Activated CD4-positive, alpha-beta T cell treated with anti-CD3 and anti-CD28 coated beads, Interleukin-2, Interleukin-6, amounts not matched to agents 100 ng/mL and 50 ng/mL, durations not matched to agents 16 hours and 8 hours (primary cell): ENCODE measurements around the gene HES2.
"Not testable (repeated sequence)": the region's sequence is repeated elsewhere in the genome, so short reads cannot be mapped to it uniquely, and the experiment has no call there.

Source experiments
- DNase-seq: peaks from one replicate; pipeline ENCODE4 v3.0.0-alpha.2; 2020

HES2 gene

DNA sequence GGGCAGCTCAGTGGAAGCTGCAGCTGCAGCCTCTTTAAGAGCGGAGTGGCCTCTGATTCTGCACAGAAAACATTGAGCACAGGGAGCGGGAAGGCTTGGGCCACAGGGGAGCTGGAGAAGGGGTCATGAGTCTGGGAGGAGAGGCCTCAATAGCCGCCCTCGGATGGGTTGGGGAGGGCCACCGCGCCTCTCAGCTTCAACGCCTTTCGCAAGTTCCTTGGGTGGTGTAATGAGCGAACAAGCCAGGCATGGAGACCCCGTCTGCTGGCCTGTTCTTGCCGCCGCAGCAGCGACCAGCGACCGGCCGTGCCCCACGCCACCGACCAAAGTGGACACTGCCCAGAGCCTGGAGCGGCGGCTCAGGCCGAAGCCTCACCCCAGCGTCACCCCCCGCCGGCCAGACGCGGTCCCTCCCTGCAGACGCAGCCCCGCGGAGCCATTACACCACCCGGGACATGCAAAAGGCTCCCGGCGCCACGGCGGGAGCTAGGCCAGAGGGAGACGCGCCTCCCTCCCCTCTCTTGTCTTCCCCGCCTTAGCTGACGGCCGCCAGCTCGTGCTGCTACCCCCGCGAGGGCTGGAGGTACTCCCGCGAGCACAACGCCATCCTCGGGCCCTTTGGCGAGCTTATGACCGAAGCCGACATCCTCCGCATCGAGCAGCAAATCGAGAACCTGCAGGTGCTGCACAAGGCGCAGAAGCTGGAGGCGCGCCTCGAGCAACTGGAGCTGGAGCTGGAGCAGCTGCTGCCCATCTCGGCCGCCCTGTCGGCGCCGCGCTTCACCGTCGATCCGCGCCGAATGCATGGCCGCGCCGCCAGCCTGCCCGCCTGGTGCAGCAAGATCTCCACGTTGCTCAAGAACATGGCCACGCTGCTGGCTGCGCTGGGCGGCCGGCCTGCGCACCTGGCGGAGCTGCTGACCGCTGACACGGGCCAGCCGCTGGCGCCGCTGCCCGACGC, 34.5 kb upstream of the HES2 start:
- DNase-seq, result not testable (repeated sequence)

DNA sequence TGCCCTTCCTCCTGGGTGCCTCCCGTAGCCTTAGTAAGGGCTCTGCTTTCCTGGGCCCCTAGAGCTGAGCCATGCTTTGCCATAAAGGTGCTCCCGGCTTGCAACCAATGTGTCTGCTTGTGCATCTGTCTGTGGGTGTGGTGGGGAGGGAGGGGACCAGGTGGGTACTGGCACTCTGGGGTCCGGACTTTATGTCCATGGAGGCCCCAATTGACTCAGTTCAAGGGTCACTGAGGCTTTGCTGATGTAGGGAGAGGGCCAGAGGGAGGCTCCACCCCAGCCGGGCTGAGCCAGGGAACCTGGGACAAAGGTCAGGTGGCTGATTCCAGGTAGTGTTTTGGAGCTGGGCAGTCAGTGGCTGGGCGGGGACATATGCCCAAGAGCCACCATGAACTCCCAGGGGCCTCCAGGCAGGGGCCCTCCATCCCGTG, 31.2 kb upstream of the HES2 start:
- DNase-seq, result no peak

DNA sequence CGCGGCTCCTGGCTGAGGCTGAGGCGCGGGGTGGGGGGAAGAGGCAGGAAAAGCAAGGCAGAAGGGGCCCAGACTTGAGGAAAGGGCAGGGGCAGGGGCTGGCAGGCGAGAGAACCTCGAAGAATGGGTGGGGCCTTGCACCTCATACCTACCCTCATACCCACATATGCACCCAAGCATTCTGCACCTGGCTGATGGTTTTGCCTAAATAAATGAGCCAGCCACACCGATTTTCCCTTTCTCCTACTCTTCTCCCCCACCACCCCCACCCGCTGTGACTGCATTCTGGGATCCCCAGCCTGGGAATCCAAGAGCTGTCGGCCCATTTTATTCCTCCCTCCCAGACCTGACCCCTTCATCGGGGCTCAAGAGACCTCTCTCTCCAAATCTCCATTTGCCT, 30.8 kb upstream of the HES2 start:
- not testable (repeated sequence) for DNase-seq

DNA sequence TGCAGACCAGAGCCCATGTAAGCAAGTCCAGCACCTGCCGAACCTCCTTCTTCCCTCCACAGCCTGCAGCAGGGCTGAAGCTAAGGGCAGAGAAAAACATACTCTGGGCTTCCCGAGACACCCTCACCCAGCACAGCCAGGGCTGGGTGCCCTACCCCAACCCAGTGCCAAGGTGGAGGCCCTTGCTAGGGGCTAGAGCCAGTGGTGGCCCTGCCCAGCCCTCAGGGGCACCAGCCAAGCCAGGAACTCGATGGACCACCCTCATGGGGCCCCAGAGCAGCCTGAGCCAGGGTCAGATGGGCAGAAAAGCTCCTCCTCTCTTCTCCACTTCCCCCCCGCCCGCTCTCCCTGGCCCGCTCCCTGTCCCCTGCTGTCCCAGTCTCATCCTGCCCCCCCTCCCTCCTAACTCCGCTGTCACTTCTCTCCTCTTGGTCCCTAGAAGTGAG, 30.3 kb upstream of the HES2 start:
- DNase-seq, result no peak

DNA sequence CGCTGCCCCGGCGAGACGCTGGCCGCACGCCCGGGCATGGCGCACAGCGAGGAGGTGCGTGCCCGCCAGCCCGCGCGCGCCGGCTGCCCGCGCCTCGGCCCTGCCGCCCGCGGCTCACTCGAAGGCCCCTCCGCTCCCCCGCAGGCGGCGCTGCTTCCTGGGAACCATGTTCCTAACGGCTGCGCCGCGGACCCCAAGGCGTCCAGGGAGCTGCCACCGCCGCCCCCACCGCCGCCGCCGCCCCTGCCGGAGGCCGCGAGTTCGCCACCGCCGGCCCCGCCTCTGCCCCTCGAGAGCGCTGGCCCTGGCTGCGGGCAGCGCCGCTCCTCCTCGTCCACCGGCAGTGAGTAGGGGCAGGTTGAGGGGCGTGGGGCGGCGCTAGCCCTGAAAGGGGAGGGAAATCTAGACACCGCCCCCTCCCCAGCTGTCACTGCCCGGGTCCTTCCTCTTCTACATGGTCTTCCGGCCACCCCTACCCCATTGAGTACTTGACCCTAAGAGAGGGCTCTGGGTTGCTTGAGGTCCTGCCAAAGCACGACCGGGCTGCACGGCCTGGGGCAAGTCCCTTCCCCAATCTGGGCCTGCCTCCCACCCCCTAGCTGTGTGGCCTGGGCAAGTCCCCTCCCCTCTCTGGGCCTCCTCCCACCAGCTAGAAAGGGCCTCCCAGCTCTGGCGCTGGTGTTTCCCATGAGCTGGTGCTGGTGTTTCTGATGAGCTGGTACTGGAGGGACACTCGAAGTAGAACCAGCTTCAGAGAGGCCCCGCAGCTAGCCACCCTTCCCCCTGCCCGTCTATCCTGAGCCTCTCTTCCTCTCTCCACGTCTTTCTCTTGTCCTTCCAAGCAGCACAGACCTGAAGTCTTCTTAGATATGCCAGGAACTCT, 29.3 kb upstream of the HES2 start:
- DNase-seq, result no peak

DNA sequence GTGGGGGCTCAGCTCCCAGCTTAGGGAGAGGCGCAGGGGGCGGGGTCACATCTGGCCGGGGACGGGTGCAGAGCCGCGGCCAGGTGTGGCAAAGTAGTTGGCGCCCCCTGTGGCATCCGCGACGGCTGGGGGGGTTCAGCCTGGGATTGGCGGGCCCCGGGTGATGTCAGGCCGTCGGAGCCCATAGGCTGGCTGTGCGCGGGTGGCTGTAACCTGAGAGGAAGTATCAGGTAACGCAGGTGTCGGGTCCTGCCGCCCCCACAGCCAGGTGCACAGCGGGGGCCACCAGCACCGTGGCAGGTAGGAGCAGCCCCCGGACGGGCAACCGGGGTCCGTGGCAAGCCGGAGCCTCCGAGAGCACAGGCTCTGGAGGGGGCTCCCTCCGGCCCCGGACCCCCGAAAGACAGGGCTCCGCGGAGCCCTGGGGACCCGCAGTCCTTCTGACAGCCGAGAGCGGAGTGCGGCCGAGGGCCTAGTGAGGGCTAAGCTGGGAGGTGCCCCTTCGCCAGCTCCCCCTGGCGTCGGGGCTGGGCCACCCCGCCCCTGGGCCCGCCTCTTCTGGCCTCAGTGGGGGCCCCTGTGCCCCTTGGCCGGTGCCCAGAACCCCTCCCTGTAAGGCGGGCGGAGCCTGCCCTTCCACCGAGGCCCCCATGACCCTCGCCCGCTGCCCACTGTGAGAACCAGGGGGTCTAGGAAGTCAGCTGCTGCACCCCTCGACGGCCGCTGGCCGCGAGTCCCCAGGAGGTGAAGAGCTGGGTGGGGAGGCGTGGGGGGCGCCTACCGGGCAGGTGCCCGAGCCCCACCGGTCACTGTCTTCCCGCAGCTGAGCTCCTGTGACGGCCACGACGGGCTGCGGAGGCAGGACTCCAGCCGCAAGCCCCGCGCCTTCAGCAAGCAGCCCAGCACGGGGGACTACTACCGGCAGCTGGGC, 28.4 kb upstream of the HES2 start:
- no peak for DNase-seq

DNA sequence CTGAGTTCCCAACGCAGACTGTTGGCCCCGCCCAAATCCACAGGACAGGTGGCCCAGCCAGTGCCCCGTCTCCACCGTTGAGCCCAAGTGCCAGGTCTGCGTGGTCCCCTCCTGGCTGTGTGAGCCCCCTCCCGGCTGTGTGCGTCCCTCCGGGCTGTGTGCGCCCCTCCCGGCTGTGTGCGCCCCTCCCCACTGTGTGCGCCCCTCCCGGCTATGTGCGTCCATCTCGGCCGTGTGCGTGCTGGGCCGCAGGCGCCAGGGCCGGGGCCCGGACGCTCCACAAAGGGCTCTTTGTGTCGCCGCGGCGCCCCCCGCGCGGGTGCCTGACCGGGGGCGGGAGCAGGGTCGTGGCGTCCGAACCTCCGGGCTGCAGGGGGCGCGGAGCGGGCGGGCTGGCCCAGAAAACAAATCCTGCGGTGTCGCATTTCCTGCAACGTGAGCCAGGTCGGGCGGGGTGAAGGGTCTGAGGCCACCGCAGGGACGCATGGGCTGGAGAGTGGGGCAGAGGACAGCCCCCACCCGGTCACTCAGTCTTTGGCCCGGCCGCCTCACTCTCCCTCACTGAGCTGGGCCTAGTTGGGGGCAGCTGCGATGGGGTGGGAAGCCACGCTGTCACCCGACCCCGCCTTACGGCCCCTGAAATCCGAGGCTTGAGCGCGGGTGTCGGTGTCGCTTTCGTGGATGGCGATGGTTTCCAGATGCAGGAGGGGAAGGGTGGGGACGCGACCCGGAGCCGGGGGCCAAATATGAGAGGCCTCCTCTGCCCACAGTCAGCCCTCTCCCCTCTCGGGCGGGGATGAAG, 27.5 kb upstream of the HES2 start:
- DNase-seq, result no peak

DNA sequence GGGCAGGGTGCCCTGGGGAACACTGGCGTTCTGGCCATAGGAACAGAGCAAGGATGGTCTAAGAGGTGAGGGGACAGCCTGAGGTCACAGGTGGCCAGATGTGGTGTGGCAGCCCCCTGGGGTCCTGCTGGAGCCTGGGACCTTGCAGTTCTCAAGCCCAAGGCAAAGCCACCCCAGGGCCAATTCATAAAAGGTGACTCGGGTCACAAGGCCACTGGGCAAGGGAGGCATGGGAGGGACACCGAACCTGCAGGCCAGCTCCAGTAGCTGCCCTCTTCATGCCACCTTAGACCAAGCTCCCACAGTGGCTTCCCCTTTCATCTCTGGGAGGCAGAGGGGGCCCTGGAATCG, 26.9 kb upstream of the HES2 start:
- no peak for DNase-seq

DNA sequence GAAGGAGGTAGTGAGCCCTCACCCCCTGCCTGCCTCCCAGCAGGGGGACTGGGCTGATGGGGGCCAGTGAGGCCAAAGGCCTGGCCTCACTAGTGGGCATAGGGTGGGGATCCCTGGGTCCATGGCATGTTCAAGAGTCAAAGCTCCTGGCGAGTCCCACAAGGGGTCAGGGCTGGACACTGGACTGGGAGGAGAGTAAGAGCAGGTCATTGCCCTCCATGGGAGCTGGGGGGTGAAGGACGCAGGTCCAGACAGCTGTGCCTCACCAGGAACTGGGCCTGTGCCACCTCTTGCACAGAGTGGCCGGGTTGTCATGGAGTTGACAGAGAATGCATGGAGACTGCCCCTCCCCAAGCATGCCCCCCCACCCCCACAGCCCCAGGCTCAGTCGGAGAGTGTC, 26.2 kb upstream of the HES2 start:
- DNase-seq, result not testable (repeated sequence)

DNA sequence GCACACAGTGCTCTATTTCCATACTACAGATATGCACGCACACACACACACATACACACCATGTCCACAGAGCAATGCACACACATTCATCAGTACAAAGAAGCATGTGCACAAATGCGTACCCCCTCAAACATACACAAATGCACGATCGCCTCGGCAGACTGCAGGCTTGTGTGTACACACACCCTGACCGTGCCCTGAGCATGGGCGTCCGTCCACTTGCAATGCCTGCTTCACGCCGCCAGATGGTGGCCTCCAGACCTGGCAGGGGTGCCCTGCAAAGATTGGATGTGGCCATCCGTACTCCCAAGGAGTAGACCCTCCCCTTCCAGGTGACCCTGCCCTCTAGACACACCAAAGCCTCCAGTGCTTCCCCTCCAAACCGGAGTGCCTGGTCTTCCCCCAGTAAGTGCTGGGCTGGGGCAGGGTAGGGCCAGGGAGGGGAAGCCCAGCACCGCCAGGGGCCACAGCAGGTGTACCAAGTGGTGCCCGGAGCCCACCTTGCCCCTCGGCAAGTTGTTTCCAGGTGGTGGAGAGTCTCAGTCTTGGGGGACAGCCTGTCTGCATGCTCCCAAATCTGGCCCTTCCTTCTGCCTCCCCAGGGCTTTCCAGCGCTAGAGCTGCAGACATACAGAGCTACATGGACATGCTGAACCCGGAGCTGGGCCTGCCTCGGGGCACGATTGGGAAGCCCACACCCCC, 25.5 kb upstream of the HES2 start:
- DNase-seq, result peak; percentile 47

DNA sequence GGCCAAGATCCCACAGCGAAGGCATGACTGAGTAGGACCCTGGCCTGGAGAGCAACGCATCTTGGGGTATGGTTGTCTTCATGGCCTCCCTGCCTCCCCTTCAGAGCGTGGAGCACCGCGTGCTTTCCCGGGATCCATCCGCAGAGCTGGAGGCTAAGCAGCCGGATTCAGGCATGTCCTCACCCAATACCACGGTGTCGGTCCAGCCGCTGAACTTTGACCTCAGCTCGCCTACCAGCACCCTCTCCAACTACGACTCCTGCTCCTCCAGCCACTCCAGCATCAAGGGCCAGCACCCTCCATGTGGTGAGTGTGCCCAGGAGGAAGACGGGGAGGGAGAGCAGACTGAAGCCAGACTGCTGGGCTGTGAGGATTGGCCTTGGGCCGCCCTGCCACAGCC, 24.7 kb upstream of the HES2 start:
- no peak for DNase-seq

DNA sequence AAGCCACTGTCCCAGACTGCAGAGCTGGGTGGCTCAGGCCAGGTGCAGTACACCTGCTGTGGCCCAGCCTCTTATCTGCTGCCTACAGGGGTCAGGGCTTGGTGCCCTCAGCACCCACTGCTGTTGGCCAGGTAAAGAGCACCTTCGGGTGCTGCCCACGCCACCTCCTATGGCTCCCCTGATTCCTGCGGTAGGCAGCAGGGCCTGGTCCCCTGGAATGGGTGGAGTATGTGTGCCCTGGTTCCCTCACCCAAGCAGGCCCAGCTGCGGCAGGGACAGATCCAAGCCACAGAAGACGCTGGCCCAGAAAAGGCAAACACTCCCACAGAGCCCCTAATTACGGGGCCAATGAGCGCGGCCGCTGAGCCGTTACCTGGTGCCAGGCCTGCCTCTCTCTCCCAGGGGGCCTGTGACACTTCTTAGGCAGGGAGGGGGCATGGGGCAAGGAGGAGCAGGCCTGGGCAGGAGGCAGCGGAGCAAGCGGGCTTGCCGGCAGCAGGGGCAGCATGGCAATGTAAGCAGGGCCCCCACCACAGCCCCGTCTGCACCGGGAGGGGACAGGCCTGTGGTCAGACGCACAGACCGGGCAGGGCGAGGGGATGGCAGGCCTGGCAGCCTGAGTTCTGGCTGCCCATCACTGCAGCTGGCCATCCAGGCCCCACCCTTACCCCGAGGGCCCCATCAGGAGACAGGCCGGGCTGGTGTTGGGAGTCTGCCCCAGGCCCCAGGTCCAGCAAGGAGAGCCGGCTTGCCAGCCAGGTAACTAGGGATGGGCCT, 23.8 kb upstream of the HES2 start:
- no peak for DNase-seq

DNA sequence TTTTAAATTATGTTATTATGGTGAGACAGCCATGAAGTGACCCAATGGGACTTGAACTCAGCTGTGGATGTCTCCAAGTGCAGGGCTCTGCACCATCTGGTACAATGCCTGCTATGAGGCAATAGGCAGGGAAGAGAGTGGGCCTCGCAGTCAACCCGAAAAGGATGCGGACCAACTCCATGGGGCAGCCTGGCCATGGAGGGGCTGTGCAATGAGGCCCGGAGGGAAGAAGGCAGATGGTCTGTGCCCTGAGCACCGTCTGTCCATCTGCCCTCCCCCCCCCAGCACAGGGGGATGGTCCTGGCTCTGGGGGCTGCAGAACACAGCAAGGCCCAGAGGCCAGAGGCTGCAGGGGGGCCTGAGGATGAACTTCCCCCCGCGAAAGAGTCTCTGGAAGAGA, 21.9 kb upstream of the HES2 start:
- DNase-seq, result no peak

DNA sequence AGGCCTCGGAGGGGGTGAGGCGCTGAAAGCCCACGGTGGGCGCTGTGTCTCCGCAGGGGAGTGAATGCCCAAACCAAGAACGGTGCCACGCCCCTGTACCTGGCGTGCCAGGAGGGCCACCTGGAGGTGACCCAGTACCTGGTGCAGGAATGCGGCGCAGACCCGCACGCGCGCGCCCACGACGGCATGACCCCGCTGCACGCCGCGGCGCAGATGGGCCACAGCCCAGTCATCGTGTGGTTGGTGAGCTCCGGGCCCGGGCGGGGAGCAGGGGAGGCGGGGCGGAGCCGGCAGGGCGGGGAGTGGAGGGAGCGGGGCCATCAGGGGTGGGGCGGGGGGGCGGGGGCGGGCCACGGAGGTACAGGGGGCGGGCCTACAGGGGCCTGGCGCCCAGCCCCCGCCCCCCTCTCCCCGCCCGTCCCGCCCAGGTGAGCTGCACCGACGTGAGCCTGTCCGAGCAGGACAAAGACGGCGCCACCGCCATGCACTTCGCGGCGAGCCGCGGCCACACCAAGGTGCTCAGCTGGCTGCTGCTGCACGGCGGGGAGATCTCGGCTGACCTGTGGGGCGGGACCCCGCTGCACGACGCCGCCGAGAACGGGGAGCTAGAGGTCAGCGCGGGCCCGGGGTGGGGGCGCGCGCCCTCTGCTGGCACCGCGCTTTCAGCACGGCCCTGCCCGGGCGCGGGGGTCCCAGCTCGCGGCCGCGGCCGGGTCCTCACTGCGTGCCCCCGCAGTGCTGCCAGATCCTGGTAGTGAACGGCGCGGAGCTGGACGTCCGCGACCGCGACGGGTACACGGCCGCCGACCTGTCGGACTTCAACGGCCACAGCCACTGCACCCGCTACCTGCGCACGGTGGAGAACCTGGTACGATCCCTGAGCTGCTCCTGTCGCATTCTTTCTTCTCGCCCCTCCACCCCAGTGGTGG, 20.7 kb upstream of the HES2 start:
- DNase-seq, result peak; percentile 77

DNA sequence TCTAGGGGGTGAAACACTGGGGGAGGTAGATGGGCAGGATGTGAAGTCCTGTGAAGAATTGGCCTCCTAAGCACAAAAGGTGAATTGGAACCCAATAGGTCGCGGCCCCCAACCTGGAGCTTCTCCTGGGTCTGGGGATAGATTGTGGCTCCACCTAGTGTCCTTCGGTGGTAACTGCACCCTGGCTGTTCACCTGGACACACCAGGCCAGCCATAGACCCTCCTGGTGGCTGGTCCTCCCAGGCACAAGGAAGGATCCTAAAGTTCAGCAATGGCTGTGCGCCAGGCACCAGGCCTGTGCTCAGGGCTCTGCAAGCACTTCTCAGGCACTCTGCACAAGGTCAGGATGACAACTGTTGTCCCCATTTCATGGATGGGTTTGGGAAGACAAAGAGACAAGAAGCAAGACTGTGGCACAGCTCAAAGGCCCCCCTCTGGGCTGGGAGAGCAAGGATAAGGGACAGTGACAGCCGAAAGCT, 18.4 kb upstream of the HES2 start:
- peak; percentile 83 for DNase-seq

DNA sequence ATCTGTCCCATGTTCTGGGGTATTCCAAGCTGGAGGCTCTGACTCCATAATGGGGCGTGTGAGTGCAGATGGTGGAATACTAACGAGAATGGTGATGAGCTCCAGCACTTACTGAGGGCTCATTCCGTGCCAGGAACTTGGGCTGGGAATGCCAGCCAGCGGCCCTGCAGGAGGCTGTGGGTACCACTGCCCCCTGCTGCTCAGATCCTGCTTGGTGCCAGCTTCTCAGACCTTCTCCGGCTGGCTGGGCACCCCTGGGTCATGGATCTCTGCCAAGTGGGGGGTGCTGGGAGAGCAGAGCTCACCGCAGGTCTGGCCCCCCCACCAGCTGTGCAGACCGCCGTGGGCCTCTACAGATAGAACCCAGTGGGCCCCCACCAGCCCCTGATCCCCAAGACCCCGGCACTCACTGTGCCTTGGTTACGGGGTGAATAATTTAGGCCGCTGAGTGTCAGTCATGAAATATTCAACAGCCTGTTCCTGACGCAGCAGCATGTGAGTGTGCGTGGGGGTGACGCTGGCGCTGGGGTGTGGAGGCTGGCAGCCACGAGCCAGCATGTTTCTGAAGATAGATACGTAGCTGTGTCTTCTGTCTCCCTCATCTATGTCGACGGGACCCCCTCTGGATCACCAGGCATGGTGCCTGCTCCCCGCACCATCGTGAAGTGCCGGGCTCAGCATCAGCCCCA, 17.4 kb upstream of the HES2 start:
- DNase-seq, result not testable (repeated sequence)

DNA sequence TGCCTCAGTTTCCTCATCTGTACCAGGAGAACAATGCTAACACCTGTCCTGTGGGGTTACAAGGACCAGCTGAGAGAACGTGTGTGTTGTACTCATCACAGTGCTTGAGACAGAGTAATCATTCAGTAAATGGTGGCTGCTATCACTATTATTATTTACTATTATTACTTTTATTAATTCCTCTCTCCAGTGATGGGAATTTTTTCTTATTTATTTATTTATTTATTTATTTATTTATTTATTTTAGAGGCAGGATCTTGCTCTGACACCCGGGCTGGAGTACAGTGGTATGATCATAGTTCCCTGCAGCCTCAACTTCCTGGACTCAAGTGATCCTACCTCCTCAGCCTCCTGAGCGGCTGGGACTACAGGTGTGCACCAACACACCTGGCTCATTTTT, 16.6 kb upstream of the HES2 start:
- DNase-seq, result not testable (repeated sequence)

DNA sequence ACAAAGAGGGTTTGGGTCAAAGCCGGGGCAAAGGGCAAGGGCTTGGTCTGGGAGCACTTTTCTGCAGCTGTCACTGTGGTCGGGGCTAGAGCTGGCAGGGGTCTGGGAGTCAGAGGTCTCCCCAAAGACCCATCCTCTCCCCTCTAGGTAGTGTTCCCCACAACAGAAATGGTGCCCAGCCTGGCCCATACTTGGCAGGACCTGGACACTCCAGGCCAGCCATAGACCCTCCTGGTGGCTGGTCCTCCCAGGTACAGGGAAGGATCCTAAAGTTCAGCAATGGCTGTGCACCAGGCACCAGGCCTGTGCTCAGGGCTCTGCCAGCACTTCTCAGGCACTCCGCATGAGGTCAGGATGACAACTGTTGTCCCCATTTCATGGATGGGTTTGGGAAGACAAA, 15.8 kb upstream of the HES2 start:
- no peak for DNase-seq
